GM19193 (cell line): ENCODE results near the gene GXYLT2.

Experiments used
- POLR2A ChIP-seq: IDR thresholded peaks from 4 replicates; pipeline ENCODE4 v1.6.1; 2011; ENCODE audit not compliant: insufficient read depth, insufficient read length; ENCODE audit errors: extremely low read depth

The GXYLT2 gene

DNA sequence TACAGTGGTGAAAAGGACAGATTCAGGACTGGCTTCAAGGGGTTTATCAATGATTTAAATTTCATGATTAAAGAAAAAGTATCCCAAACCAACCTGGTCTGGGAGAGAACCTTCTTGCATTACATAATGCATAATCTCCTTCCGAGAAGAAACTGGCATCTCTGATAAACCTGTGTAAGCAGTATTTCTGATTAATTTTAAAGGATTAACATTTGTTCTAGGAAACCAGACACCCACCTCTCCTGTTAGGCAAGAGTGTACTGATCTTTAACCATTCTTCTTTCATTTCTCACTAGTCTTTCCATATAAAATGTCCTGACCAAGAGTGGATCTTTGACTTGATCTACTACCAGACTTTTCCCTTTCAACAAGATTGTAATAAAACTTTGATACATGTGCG, 85.9 kb downstream of the GXYLT2 start:
- no peak for TF ChIP-seq POLR2A

DNA sequence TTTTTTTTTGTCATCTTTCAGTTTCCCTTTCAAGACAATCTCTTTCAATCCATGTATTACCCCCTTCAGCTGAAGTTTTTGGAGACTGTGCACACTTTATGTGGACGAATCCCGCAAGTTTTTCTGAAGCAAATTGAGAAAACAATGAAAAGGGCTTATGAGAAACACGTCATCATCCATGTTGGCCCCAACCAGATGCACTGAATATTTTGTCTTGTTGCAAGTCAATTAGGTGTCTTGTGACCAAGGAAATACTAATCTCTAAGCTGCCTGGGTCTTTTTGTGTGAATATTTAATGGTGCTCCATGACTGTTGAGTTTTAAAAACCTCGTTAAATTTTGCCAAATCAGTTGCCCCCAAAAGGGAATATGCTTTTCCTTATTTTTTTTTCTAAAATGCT, 87.1 kb downstream of the GXYLT2 start:
- TF ChIP-seq POLR2A = no peak

DNA sequence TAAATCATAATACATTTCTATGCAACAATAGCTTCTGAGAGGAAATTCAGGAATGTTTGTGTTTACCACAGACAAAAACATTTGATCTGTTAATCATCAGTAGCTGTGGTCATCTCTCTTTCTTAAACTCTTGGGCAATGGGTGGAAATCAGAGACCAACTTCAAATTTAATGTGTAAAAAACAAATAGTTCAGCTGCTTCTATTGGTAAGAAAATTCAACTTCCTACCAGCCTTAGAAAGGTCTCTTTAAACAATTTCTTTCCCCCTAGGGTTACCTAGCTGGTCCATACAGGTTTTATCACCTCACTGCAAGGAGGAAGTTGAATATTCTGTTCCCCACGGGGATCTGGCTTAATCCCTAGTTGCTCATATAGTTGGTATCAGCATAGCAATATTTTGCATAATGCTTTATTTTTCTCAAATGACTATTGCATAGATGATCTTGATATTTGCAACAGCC, 88.5 kb downstream of the GXYLT2 start:
- no peak for TF ChIP-seq POLR2A

DNA sequence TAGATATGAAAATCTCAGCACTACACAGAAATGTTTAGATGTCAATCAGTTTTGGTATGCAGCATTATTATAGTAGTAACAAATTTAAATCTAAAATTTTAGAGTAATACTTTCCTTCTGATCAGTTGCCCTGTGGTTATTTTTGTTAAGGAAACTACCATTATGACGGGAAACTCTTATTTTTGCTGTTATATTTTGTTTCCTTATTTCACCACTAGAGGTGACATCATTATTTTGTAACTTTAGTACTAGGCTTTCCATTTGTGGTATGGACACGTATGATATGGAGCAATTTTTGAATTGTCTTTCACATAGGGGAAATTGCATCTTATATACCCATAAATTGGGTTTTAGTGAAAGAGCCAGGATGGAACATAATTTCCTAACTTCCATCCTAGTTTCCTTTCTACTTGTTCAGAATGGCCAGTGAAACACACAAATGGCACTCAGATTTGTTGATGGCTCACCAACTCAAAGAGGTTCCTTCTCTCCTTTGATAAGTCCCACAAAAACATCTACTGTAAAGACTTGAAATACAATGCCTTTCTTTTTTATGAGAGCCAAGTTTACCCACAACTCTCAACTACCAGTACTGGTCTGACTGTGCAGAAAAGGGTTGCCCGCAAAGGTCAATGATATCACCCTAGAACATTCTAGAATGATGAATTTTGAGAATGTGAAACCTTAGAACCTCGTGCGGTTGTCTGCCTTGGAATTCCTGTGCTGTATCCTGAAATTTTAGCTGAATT, 89.4 kb downstream of the GXYLT2 start:
- no peak for TF ChIP-seq POLR2A

DNA sequence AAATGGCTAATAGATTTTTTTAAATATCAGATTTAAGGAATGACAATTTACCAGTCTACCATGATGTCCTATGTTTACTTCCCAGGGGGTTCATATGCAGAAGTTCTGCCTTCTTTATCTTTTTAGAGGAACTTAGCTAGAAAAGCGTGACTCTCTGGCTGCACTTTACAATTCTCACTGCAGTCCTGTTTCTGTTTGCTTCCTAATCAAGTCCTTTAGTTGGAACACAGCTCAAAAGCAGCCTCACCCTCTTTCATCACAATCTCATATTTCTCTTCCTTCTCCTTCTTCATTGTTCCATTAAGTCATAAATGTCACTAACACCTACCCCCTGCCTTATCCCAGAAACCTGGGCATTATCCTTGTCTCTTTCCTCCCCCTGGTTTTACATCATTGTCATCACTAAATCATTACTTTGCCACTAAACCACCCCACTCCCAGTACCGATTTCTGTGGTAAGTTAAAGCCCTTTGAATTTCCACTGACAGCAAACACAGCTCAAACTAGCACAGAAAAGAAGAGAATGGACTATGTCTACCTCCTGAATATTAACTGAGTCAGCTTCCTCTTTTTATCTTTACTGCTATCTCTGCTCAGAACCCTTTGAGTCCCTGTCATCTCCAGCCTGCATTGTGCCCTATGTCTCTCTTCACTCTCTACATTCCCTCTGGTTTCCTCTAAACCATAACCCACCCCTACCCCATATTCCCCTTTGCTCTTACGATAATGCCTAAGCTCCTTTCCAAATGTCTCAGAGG, 94.9 kb downstream of the GXYLT2 start:
- no peak for TF ChIP-seq POLR2A

DNA sequence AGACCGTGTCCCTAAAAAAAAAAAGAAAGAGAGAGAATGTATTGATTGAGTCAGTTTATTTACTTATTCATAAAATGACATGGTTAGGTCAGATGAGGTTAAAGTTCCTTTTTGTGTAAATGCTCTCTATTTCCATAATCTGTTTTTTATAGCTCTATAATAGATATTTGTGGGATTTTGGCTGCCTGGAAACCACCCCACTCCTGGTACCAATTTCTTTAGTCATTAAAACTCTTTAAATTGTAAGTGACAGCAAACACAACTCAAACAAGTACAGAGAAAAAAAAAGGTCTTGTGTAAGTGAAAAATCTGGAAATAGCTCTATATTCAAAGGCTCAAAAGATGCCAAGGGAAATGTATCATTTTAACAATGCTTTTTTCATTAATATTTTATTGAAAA, 97.7 kb downstream of the GXYLT2 start:
- TF ChIP-seq POLR2A = no peak

DNA sequence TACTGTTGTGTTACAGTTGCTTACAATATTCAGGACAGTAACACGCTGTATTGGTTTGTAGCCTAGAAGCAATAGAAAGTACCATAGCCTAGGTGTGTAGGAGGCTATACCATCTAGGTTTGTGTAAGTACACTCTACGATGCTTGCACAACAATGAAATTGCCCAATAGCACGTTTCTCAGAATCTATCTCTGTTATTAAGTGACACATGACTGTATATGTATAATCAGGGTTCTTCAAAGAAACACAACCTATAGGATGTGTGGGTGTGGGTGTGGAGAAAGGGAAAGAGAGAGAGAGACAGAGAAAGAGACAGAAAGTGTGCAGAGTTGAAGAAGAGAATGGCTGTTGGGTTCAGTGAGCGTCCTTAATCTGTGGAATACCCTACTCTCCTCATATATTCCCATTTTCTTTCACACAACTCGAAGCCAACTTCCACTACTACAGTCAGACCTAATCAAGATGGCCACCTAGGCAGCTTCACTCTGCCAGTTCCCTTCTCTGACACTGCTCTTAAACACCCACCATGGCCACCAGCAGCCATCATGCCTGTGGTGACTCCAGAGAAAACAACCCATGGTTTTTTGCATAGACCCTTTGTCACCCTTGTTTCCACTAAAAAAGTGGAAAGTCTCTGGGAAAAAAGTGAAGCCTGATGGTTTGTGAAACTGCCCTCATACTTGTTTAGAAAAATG, 103.0 kb downstream of the GXYLT2 start:
- no peak for TF ChIP-seq POLR2A

DNA sequence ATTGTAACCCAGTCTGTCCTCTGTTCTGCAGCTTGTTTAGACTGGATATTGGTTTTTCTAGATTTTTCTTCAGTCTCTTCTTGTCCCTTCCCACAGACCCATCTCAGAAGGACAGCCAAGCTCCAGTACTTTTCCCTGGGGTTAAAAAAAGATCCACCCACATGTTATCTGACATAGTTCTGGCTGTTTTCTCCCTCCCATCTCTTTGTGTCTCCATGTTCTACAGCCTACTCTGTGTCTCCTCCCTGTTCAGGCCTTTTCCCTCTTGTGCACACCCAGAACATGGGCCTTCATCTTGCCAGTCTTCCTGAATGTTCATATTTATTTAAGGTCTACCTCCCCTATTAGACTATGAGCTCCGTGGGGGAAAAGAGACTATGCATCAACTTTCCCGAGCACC, 103.7 kb downstream of the GXYLT2 start:
- TF ChIP-seq POLR2A = no peak

DNA sequence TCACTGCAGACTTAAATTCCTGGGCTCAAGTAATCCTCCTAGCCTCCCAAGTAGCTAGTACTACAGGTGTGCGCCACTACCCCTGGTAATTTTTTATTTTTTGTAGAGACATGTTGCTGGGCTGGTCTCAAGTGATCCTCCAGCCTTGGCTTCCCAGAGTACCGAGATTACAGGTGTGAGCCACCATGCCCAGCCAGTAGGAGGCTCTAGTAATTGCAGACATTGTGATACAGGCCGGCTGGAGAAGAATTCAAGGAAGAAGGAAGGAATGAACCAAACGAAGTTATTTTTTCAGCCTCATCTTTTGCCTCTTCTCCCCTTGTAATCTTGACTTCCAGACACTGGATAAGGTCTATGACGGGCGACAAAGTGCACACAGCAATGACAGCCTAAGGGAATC, 105.5 kb downstream of the GXYLT2 start:
- TF ChIP-seq POLR2A = no peak

DNA sequence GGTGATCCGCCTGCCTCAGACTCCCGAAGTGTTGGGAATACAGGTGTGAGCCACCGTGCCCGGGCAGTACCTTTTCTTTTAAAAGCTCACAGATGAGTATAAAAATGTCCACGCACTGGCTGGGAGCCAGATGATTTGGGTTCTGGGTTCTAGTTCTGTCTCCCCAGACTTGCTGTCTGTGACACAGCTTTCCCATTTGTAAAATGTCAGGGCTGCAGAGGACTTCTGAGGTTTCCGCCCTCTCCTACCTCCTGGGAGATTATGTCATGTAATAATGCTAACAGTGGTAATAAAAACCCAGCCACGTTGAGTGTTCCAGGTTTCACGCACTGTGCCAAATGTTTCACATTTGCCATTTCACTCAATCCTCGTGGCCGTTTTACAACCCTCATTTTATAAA, 107.5 kb downstream of the GXYLT2 start:
- no peak for TF ChIP-seq POLR2A

DNA sequence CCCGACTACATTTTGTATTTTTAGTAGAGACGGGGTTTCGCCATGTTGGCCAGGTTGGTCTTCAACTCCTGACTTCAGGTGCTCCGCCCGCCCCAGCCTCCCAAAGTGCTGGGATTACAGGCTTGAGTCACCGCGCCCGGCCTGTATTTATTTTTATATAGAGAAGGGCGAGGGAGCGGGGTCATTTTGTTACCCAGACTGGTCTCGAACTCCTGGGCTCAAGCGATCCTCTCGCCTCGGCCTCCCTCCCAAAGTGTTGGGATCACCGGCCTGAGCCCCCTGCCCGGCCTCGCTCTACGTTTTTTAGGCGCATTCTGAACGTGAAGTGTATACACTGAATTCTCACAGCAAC, 108.3 kb downstream of the GXYLT2 start:
- TF ChIP-seq POLR2A = no peak

DNA sequence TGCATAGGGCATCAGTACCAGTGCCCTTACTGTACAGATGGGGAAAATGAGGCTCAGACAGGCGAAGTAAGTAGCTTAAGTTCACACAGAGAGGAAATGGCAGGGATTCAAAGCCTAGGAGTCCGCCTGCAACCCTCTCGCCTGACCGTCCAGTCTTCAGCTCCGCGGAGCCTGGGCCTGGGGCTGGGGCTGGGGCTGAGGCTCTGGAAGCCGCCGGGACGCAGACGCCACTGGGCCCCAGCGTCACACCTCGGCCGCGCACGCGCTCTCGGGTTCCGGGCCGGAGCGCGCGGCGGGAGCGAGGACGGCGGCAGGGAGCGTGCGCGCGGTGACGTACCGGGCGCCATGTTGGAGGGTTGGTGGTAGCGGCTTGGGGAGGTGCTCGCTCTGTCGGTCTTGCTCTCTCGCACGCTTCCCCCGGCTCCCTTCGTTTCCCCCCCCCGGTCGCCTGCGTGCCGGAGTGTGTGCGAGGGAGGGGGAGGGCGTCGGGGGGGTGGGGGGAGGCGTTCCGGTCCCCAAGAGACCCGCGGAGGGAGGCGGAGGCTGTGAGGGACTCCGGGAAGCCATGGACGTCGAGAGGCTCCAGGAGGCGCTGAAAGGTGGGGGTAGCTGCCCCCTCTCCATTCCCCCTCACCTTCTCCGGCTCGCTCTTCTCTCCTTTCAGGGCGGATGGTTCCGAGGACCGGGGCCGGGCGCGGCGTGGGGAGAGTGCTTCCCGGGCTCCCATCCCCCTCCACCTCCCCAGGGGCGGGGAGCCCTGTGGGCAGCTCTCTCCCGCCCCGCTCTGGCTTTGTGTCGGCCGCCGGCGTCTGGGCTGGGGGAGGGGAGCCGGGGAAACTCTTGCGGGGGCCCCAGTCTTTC, 108.9 kb downstream of the GXYLT2 start, which contains the start of gene PPP4R2:
TSS of gene PPP4R2 (plus strand) at position 339 of the 861 bp plus-strand sequence. CDS start at position 566, 227 bp downstream.
- peak; percentile 92 for TF ChIP-seq POLR2A

DNA sequence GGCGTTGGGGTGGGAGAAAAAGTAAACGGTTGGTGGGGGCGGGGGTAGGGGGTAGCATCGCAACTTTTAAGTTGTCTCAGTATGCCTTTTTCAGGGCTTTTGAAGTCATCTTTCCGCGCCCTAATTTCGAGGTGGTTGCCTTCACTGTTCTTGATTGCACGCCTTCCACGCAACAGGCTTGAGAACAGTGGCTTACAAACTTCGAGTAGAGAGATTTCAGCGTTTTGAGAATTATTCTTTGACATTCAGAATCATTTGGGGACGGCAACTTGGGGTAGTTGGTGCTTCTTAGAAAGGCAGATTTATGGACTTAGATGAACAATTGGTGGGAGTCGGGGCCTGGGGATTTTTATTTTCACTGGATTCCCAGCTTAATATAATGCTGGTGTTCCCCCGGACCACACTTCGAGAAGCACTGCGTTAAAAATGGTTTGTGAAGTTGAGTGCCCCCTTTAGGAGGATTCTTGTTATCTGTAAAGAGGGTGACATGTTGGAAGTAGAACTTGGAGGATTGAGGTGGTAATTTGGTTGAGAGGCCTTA, 109.6 kb downstream of the GXYLT2 start:
- no peak for TF ChIP-seq POLR2A

DNA sequence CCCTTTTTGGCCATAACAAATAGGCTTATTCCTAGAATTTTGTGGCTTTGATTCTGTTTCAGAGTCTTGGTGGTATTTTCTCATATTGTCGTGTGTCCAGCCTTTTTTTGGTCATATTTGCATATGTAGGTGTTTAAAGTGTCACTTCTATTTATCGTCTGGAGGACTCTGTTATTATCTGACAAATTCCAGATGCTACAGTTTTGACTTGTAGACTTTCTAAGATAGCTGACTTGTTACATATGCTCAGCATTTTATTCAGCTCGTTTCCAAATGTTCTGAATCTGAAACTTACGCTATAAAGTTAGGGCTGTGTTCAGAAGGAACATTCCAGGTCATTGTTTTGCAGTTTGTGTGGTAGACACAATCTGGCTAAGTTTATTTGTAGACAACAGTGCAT, 110.6 kb downstream of the GXYLT2 start:
- TF ChIP-seq POLR2A = no peak
